Measurements from ENCODE around the gene REPS1. TPM values are rescaled to one million over a fixed set of nuclear protein-coding genes. Genes with fewer than 3 reads are reported as not detected.

REPS1 gene
- total RNA-seq, 4 donors from 2014 or later, result 33.5 to 74.4 (median 48.6) TPM

DNA sequence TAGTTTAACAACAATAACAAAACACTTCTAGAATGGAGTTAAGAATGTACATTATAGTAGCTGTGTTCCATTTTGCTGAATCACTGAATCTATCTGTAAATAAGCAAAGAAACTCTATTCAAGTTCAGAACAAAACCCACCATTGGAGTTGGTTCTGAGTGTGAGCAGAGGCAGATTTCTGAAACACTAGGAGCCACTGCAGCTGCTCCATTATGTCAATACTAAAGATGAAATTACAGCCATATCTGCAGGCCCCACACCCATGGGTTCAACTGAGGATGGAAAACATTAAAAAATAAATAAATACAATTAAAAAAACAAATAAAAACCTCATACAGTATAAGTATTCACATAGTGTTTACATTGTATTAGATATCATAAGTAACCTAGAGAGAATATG, 91.0 kb downstream of the REPS1 start:
- H3K36me3 ChIP-seq, result no peaks in the 10 kb centered on the region
- H3K27me3 ChIP-seq, result no peaks in the 10 kb centered on the region
- TF ChIP-seq EP300 (IDR thresholded peaks at IDR 0.05; ENCODE audit: low read depth), result no peak
- no peak for TF ChIP-seq POLR2A (IDR thresholded peaks at IDR 0.05)
- TF ChIP-seq, protein P1, sequence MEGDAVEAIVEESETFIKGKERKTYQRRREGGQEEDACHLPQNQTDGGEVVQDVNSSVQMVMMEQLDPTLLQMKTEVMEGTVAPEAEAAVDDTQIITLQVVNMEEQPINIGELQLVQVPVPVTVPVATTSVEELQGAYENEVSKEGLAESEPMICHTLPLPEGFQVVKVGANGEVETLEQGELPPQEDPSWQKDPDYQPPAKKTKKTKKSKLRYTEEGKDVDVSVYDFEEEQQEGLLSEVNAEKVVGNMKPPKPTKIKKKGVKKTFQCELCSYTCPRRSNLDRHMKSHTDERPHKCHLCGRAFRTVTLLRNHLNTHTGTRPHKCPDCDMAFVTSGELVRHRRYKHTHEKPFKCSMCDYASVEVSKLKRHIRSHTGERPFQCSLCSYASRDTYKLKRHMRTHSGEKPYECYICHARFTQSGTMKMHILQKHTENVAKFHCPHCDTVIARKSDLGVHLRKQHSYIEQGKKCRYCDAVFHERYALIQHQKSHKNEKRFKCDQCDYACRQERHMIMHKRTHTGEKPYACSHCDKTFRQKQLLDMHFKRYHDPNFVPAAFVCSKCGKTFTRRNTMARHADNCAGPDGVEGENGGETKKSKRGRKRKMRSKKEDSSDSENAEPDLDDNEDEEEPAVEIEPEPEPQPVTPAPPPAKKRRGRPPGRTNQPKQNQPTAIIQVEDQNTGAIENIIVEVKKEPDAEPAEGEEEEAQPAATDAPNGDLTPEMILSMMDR (IDR thresholded peaks at IDR 0.05), result no peak
- no peak for TF ChIP-seq POLR2AphosphoS5 (IDR thresholded peaks at IDR 0.05)
- no peak overlapping the region for H3K27ac ChIP-seq
- H3K4me3 ChIP-seq, result no peak overlapping the region
- no peak for DNase-seq
- no peaks in the 10 kb centered on the region for H3K9me3 ChIP-seq
- in situ Hi-C loops (cut with MboI; ENCODE audit: low pct_ligation_motif_present in 1 of 4, low pct_unique_long_range_greater_than_20kb in 1 of 4, low sequenced_read_pairs in 3 of 4), result no loop called here
- intact Hi-C loops (cut with DNase I; ENCODE audit: low total_unique reads), result no loop called here
- H3K4me1 ChIP-seq, result no peaks in the 10 kb centered on the region

DNA sequence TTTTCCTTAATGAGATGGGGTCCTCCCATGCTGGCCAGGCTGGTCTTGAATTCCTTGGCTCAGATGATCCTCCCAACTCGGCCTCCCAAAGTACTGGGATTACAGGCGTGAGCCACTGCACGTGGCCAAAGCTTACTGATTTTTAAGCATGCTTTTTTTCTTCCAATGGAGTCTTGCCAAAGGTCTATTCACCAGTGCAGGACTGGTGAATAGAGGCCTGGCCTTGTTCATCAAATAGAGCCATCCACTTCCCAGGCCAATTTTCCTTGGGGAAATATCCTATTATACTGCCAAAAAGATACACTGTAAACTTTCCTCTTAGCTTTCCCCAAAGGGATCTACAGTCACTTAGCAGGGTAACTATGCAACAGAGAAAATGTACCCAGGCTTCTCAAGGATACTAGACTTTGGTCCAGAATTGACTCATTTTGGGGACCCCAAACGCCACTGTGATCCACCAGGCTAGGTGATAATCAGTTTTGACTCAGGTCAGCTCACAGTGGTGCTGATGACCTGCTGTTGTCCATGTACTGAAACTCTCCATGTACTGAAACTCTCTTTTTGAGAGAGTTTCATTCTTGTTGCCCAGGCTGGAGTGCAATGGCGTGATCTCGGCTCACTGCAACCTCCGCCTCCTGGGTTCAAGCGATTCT, 91.8 kb downstream of the REPS1 start:
- H3K27ac ChIP-seq, result no peak overlapping the region
- TF ChIP-seq POLR2AphosphoS5 (IDR thresholded peaks at IDR 0.05) (no peak), POLR2A (IDR thresholded peaks at IDR 0.05) (no peak), EP300 (IDR thresholded peaks at IDR 0.05; ENCODE audit: low read depth) (no peak)
- TF ChIP-seq, protein P1 (IDR thresholded peaks at IDR 0.05), result no peak
- no peaks in the 10 kb centered on the region for H3K36me3 ChIP-seq
- 91 to 93% methylated on average over 3 to 8 of the region's 8 CpGs for WGBS, 2 donors (ENCODE audit: low coverage in 1 of 2)
- H3K4me1 ChIP-seq, result no peaks in the 10 kb centered on the region
- no peaks in the 10 kb centered on the region for H3K27me3 ChIP-seq
- no peak for DNase-seq
- no peaks in the 10 kb centered on the region for H3K9me3 ChIP-seq
- no peak overlapping the region for H3K4me3 ChIP-seq
- intact Hi-C loops (cut with DNase I; ENCODE audit: low total_unique reads) (no loop called here), in situ Hi-C loops (cut with MboI; ENCODE audit: low pct_ligation_motif_present in 1 of 4, low pct_unique_long_range_greater_than_20kb in 1 of 4, low sequenced_read_pairs in 3 of 4) (no loop called here)

DNA sequence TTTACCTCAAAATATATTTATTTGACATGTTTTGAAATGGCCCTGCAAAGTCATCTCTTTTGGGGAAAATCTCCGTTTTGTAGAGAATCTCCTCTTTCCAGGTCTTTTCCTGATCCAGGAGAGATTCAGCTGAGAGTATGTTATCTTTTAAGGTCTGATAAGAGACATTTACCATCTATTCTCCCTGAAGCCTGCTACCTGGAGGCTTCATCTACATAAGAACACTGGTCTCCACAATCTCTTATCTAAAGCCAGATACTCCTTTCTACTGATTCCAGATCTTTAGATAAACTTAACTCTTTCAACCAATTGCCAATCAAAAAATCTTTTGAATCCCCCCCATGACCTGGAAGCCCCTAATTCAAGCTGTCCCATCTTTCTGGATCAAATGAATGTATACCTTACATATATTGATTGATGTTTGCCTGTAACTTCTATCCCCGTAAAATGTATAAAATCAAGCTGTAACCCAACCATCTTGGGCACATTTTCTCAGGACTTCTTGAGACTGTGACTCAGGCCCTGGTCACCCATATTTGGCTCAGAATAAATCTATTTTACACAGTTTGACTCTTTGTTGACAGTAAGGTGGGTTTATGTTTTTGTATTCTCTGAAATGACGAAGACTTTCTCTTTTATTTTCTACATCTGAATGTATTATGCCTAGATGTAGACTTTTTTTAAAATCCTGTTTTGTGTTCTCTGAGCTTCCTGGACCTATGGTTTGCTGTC, 96.6 kb downstream of the REPS1 start:
- 87 to 89% methylated on average over 3 of the region's 3 CpGs for WGBS, 2 donors (ENCODE audit: low coverage in 1 of 2)
- Histone ChIP-seq H3K27me3 (no peaks in the 10 kb centered on the region), H3K4me3 (no peak overlapping the region), H3K36me3 (no peaks in the 10 kb centered on the region), H3K4me1 (no peaks in the 10 kb centered on the region), H3K27ac (no peak overlapping the region), H3K9me3 (no peaks in the 10 kb centered on the region)
- in situ Hi-C loops (cut with MboI; ENCODE audit: low pct_ligation_motif_present in 1 of 4, low pct_unique_long_range_greater_than_20kb in 1 of 4, low sequenced_read_pairs in 3 of 4) (no loop called here), intact Hi-C loops (cut with DNase I; ENCODE audit: low total_unique reads) (no loop called here)
- TF ChIP-seq POLR2A (IDR thresholded peaks at IDR 0.05) (no peak), POLR2AphosphoS5 (IDR thresholded peaks at IDR 0.05) (no peak), EP300 (IDR thresholded peaks at IDR 0.05; ENCODE audit: low read depth) (no peak)
- TF ChIP-seq, protein P1 (IDR thresholded peaks at IDR 0.05), result no peak
- no peak for DNase-seq

DNA sequence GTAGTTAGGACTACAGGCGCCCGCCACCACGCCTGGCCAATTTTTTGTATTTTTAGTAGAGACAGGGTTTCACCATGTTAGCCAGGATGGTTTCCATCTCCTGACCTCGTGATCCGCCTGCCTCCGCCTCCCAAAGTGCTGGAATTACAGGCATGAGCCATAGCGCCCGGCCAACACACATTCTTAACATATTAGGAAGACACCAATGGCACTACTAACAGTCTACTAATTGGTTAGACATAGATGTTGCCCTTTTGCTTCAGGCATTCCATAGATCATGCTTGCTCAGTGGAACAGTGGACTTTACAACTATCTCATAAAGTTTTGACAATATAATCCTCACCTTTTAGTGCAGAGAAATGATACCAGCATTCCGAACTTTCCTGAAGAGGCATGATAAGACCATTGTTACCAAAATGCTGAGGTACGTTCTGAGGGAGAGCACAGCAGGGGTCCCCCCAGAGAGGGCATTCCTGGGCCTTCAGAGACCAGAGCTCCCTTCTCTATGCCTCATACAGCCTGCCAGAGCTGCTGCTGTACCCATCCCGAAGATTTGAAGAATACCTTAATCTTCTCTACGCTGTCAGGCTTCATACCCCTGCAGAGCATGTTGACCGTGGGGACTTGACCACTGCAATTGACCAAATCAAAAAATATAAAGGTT, 102.8 kb downstream of the REPS1 start:
- intact Hi-C loops (cut with DNase I; ENCODE audit: low total_unique reads) (no loop called here), in situ Hi-C loops (cut with MboI; ENCODE audit: low pct_ligation_motif_present in 1 of 4, low pct_unique_long_range_greater_than_20kb in 1 of 4, low sequenced_read_pairs in 3 of 4) (no loop called here)
- Histone ChIP-seq H3K27me3 (no peaks in the 10 kb centered on the region), H3K4me1 (no peaks in the 10 kb centered on the region), H3K36me3 (no peaks in the 10 kb centered on the region), H3K4me3 (no peak overlapping the region), H3K27ac (no peak overlapping the region), H3K9me3 (no peaks in the 10 kb centered on the region)
- 83 to 89% methylated on average over 4 to 13 of the region's 13 CpGs for WGBS, 2 donors (ENCODE audit: low coverage in 1 of 2)
- no peak for DNase-seq
- TF ChIP-seq POLR2AphosphoS5 (IDR thresholded peaks at IDR 0.05), result no peak
- TF ChIP-seq EP300 (IDR thresholded peaks at IDR 0.05; ENCODE audit: low read depth), result no peak
- TF ChIP-seq, protein P1 (IDR thresholded peaks at IDR 0.05), result no peak
- TF ChIP-seq POLR2A (IDR thresholded peaks at IDR 0.05), result no peak

All from transverse colon (tissue), 4 donors.